ENCODE results near the gene ZNF670.
A peak's percentile ranks its signal among the peaks of the same experiment; 100 is the strongest.
"Not testable (repeated sequence)": the region's sequence is repeated elsewhere in the genome, so short reads cannot be mapped to it uniquely, and the experiment has no call there.

The ZNF670 gene
- 2.1 to 6.9 (median 3.9) reads per million in 17 experiments for total RNA-seq

DNA sequence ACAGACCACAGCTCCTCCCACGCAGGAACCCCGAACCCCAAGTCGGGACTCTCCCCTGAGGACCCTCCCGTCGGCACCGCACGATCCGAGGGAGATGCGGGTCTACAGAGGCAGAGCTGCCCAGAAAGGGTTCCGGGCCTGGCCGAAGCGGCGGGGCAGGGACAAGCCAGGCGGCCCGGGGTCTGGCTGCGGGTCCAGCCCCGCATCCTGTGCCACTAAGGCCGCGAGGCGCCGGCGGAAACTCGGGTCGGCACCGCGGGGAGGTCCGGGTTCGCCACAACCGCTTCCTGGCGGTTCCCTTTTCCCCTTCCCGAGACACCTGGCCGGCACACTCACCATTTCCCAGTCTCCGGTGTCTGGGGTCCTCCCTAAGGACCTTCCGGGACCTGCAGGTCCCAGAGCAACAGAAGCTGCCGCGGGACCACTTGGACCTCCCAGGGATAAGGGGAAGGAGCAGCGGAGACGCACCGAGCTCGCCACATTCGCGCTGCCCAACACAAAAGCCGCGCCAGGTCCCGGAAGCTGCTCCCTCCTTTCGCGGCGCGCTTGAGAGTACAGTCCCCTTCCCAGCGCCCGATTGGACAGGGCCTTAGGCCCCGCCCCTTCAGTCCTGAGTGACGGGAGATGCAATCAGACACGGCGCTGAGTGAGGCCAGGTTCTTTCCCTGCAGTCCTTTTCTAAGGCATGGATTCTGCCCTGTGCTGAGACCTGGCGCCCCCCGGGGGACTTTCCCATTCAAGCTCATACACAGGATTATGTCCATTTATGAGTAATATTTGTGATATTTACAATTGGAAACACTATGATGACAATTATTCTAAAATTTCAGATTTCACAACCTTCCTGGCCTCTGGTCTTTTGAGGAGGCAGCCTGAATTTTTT is at the start of gene ZNF670:
Gene ZNF670, minus strand, starts transcription at position 554 of the 883 bp plus-strand sequence. Its CDS starts 215 bp downstream, at position 339.
- peak; percentile 94 to 97 (median 96) for DNase-seq

DNA sequence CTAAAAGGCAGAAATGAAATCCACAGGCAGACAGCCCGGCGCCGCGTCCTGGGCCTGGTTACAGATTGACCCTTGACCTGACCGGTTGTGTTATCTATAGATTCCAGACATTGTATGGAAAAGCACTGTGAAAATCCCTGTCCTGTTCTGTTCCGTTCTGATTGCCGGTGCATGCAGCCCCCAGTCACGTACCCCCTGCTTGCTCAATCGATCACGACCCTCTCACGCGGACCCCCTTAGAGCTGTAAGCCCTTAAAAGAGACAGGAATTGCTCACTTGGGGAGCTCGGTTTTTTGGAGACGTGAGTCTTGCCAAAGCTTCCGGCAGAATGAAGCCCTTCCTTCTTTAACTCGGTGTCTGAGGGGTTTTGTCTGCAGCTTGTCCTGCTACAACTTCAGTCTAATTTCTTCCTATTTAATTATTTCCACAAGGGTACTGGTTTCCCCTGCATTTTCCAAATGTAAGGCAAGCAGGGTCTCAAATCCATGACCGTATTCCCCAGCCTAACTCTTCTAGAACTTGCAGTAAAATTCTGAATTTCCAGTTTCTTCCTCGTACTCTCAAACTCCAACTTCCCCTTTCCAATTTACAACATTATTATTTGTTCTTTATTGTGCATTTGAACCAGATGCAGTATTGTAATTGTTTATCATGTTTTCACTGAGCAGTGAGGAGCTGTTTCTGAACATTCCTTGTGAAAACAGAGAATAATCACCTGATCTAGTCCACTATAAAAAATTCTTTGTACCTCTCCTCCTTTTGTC is 49.1 kb upstream of the ZNF670 start:
- peak in 3 of 4 experiments; percentile 8 to 49 (median 31) for DNase-seq

DNA sequence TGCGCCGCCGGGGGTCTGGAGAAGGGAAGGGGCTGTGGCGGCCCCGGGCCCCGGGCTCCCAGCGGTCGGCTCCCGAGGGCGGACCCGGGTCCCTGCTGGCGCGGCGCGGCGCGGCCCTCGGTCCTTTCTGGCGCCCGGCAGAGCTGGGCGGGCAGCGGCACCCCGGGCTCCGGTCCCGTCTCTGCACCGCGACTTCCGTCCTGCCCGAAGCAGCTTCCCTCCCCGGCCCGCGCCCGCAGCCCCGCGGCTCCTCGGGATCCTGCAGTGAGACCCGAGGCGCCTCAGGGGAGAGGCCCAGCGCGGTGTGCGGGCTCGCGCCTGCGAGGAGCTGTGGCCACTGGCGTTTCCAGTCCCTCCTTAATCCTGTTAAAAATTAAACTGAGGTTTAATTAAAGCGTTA is 48.0 kb upstream of the ZNF670 start:
- DNase-seq, result not testable (repeated sequence)

DNA sequence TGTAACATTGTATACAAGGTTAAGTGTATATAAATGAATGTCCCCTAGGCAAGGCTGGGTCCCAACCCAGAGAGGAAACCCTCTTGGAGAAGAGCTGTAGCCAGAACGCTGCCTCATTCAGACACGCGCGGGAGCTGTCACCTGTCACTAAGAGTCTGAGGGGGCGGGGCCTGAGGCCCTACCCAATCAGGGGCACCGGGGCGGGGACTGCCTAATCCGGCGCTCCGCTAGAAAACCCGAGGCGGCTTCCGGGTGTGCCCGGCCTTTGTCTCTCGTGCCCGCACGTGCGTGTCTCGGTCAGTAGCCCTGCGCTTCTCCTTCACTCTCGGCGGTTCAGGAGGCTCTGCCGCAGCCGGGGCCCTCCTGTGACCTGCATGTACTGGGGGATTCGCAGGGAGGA is 47.6 kb upstream of the ZNF670 start:
- DNase-seq, result not testable (repeated sequence)

DNA sequence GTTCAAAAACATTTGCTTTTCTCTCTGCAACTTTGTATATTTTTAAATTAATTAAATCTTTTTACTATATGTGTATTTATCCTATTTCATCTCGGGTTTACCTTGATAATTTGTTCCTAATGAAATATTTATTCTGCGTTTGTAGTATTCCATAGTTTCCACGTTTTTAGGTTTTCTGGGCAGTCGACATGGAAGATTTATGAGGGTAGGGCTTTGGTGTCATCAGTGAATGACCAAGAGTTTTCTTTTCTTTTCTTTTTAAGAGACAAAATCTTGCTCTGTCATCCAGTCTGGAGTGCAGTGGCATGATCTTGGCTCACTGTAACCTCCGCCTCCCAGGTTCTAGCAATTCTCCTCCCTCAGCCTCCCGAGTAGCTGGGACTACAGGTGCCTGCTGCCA is 42.8 kb upstream of the ZNF670 start:
- no peak for DNase-seq

DNA sequence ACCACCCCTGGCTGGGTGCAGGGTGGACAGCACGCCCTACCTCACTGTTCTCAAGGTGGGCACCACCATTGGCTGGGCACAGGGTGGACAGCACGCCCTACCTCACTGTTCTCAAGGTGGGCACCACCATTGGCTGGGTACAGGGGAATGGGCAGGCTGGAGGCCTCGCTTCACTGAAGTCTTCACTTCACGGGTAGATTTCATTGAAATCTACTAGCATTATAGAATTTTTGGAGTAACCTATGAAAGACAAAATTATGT is 41.7 kb upstream of the ZNF670 start:
- not testable (repeated sequence) for DNase-seq

DNA sequence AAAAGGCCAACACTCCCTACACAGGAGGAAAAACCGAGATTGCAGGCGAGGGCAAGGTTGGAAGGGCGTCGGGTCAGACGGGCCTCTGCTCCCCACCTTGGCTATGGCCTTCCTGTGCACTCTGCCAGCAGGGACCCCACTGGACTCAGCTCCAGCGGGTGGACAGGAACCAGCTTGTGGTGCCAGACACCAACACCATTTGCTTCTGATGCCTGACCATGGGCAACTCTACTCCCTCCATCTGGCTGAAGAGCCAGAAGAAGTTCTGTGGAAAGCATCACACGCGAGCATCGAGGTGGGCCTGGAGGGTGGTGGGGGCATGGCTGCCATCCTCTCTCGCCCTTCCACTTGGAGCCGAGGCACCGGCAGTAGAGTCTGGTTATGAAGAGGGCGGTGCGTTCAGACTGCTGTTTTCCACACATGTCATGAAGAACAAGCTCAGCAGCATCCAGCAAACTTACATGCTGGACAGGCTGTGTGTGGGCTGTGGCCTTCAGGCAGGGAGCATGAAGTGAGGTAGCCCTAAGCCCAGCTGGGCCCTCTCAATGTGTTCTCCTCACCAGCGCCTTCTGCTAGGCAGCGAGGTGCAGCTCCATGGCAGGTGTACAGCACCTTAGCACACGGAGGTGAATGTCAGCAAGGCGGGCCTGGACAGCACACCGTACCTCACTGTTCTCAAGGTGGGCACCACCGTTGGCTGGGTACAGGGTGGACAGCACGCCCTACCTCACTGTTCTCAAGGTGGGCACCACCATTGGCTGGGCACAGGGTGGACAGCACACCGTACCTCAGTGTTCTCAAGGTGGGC is 41.2 kb upstream of the ZNF670 start:
- DNase-seq, result no peak

DNA sequence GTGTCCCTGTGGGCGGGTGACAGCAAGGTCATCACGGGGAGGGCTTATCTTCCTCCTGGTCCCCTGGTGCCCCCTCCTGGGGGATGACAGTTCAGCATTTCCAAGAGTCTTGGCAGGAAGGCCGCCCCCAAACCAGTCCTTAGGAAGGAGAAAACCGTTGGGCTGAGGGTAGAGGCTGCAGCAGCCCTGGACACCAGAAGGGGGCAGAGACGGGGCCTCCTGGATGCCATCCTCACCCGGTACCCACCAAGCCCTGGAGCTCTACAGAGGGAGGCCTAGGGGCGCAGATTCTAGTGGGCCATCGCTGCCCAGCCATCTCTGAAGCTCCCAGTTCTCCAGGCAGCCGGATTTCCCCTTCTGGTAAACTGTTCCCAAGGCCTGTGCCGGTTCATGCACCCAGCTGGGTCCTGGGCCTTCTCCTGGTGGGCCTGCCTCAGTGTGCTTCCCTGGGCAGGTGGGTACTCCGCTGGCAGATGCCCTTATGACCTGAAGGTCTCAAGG is 40.4 kb upstream of the ZNF670 start:
- peak in 3 of 4 experiments; percentile 15 to 33 (median 25) for DNase-seq

DNA sequence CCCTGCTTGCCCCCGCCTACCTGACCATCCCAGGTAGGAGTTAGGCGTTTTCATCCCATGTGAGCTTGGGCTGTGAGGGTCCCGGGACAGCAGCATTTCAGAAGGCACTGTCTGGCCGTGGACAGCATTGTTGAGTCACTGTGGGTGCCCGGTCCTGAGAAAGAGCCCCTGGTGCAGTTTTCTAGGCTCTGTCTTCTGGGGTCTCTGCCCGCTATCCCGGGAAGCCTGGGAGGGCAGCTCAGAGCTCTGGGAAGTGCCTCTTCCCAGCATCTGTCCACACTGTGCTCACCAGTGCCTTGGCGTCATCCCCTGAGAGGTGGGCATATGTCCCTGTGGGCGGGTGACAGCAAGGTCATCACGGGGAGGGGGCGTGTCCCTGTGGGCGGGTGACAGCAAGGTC is 36.9 kb upstream of the ZNF670 start:
- no peak for DNase-seq

DNA sequence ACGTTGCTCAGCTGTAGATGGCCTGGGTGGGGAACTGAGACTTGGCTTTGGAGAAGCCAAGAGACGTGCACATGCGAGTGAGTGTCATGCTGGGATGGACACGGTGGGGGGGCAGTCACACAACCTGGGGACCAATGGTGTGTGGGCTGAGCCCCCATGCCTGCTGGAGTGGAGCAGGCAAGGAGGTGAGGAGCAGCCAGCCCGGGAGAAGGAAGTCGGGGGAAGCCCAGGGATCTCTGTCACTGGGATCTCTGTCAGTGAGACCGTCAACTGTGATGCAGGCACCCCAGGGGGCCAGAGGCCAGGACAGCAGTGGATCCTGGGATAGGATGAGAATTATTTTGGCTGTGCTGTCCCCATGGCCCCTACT is 36.5 kb upstream of the ZNF670 start:
- DNase-seq, result no peak

DNA sequence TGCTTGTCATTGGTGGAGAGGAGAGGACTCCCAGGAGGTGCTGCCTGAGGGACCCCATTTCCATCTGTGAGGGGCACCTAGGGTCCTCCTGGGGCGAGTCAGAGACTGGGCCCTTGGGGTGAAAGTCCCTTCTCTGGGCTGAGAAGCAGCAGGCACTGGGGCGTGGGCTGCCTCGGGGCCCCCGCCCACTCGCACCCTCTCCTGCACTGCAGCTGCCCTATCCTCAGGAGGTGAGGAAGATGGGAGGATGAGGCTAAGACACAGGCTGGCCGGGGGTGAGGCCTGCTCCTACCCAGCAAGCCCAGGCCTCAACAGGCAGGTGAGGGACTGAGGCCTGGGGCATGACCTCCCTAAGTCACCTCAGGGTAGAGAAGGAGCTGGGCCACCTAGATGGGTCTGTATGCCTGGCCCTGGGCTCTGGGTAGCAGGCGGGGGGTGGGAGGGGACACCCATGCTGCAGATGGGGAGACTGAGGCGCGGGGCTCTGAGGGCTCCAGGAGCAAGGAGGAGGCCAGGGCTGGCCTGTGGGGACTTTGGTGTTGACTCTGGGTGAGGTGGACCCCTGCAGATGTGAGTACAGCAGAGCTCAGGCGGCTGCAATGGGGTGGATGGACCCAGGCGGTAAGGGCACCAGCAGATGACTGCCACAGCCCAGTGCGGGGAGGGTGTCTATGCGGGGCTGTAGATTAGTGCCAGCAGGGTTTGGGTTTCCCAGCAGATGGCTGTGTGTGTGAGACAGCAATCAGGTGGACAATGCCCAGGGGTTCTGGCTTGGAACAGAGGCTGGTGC is 35.9 kb upstream of the ZNF670 start:
- no peak for DNase-seq

DNA sequence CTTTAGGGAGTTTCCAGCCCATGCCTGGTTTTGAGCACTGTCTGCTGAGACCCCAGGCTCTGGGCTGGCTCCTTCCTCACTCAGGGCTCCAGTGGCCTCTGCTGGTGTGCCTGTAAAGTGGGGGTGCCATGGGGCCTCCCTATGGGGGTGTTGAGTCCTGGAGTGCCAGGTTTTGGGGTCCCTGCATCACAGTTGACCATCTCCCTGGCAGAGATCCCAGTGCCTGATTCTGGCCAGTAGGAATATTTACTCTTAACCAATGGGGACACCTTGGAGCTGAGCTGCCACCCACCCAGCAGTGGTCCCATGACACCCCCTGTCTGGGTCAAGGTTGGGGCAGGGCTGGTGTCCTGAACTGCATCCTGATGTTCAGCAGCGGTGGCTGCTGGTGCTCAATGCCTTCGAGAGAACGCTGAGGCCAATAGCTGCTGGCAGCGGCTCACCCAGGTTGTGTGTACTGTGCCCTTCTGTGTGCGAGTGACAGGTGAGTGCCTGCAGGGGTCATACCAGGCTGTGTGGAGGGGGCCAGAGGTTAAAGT is 35.2 kb upstream of the ZNF670 start:
- DNase-seq, result no peak

DNA sequence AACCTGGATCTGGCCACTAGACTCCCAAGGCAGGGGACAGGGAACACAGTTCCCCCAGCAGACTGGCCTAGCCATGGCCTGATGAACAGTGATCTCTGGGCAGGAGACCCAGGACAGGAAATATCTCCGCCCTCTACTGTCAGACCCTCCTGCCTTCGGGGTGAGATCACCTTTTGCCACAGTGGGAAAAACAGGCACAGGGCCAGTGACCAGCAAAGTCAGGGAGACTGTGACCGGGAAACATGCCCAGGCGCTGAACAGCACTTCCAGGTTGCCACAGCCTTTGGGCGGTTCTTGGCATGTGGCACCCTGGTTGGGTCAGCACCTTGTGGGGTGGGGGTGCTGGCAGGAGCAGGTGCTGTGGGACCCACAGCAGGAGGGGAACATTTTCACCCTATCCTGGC is 34.5 kb upstream of the ZNF670 start:
- DNase-seq, result no peak

DNA sequence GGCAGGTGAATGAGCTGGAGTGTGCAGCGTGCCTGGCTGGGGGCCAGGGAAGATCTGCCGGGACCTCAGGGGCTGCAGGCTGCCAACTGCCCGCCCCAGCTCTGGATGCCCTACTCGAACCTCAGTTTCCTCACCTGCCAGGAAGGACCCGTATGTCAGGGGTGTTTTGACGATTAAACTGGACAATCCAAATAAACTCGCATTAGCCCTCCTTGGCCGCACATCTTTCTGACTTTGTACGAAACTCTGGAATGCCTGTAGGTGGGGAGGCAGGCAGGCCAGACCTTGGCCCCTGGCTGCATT is 33.8 kb upstream of the ZNF670 start:
- DNase-seq, result no peak

DNA sequence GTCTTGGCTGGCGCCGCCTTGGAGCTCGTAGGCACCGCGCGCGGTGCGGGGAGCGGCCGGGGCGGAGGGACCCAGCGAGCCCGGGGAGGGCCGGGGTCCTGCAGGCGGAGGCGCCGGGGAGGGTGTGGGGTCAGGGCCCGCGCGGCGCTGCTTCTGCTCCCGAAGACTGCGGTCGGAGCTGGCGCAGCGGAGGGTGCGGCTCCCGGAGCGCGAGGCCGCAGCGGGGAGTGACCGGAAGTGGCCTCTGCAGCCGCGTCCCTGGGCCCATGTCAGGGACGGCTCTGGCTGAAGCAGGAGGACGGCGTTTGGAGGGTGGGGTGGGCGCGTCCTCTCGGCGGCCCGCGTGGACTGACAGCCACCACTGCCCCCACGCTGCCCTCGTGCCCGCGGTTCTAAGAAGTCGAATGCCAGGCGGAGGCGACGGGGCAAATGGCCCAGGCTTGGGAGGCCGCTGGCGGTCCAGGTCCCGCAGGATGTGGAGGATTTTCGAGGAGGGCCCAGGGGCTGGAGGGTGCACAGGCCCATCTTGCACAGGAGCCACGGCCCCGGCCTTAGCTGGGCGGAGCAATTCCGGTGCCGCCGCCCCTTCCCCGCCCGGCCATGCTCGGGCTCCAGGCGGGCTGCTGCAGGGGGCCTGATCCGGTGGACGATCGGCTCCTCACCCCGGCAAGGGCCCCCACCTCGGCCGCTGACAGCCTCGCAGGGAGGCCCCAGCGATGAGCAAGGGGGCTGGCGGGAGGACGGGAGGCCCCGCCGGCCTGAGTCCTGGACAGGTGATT is 33.3 kb upstream of the ZNF670 start:
- DNase-seq, result peak; percentile 63 to 84 (median 74)

DNA sequence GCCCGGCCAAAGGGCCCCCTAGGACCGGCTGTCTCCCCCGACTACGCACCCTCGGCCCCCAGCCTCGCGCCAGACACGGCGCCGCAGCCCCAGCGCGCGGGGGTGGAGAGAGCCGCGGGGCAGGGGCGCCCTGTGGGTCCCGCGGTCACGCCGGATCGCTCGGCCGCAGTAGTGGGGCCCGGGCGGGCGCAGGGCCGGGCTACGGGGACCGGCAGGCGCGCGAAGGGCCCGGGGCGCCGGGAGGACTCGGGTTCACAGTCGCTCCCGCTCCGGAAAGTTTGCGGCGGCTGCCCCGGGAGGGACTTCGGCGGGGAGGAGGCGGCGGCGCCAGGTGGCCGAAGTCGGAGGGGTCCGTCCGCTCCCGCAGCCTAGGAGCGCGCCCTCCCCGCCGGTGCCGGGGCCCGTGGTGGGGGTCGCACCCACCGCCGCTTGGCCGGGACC is 32.7 kb upstream of the ZNF670 start:
- DNase-seq, result peak in 3 of 4 experiments; percentile 11 to 50 (median 34)

DNA sequence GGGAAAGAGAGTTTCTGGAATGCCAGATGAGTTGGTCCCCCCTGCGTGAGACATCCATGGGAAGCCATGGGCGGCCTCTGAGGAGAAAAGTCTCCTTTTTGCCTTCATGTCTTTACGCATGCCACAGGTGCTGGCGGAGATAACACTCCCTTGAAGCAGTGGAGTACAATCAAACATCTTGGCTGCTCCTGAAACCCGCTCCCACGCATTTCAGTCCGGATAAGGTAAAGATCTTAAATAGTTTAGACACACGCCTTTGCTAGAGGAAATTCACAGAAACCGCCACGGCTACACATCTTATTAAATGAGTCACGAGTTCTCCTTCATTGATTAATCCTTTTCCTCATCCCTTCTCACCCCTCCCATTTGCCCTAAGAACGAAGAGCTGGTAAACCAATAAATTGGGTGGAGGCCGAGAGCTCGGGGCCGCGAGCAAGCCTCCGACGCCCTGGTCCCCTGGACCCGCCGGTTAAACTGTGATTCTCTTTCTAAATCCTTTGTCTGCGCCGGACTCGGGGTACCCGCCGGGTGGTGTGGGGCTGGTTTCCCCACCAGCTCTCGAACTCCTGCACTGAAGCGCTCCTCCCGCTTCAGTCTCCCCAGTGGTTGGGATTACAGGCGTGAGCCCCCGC is 32.1 kb upstream of the ZNF670 start:
- DNase-seq, result peak in 1 of 4 experiments; percentile 9

DNA sequence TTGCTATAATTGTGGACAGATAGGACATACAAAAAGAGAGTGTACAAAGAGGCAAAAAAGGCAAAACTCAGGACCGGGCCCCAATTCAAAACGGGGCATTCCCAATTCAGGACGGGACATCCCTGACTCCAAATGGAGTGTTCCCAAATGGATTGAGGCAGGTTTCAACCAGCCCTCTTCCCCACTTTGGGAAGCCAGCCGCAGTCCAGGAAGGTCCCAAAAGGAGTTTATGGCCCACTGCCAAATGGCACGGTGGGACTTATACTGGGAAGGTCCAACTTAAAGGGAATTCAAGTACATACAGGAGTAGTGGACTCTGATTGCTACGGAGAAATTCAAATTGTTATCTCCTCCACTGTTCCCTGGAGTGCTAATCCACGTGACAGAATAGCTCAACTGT is 29.1 kb upstream of the ZNF670 start:
- no peak for DNase-seq

DNA sequence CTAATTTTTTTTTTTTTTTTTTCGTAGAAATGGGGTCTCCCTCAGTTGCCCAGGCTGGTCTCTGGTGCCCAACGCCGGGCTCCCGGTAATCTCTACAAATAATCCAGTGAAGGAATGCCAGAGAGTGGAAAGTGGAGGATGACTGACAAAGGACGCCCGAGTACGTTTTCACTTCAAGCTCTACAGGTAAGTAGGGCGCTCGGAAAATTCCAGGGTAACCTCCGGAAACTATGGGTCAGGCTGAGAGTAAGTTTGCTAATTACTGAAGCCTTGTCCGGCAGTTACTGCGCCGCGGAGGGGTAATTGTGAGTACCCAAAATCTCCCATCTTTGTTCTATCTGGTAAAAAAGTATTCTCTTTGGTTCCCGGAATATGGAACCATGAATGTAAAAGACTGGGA is 27.4 kb upstream of the ZNF670 start:
- DNase-seq, result no peak

DNA sequence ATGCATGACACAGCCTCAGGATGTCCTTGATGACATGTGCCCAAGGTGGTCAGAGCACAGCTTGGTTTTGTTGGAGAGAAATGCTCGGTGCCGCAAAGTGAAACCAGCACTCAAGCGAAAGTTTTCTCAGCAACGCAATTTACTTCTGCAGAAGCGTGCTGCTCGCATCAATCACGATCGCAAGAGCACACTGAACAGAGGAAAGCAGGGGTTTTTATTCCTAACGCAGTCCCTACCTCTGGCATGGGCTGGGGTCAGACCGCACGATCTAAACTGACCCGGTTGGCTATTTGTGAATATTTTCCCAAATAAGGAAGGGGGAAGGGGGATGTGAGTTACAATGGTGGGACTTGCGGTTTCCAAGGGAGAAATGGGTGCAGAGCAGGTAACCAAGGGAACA is 26.4 kb upstream of the ZNF670 start:
- DNase-seq, result no peak
